Cardiac muscle cell (in vitro differentiated cells and primary cell): Measurements from ENCODE around the gene TNFRSF18. TPM values are rescaled to one million over a fixed set of nuclear protein-coding genes. Genes with fewer than 3 reads are reported as not detected.
A peak's percentile ranks its signal among the peaks of the same experiment; 100 is the strongest.

Source experiments
- DNase-seq, 2 donors: peaks; one replicate each; pipeline versions ENCODE4 v3.0.0 to v3.0.0-alpha.2; 2010 to 2017; ENCODE audit warnings: low read depth in 1 of 2, low spot score in 1 of 2
- H3K27ac ChIP-seq: fragments of 200-600 bp; sonication (generic); 2 replicates; pipeline ENCODE4 v1.5.1; 2016
- H3K27me3 ChIP-seq: fragments of 200-600 bp; sonication (generic); 2 replicates; pipeline ENCODE4 v1.6.0; 2016; ENCODE audit warnings: control low read depth
- H3K36me3 ChIP-seq: fragments of 200-600 bp; sonication (generic); 2 replicates; pipeline ENCODE4 v1.5.1; 2016; ENCODE audit warnings: control low read depth
- H3K4me1 ChIP-seq: fragments of 200-600 bp; sonication (generic); 2 replicates; pipeline ENCODE4 v1.8.1; 2017; ENCODE audit warnings: low read depth, mild to moderate bottlenecking, mixed run types
- H3K4me3 ChIP-seq: fragments of 200-600 bp; sonication (generic); 2 replicates; pipeline ENCODE4 v1.5.1; 2016; ENCODE audit warnings: mild to moderate bottlenecking
- H3K9me3 ChIP-seq: fragments of 200-600 bp; sonication (generic); 2 replicates; pipeline ENCODE4 v1.5.1; 2017; ENCODE audit warnings: low read depth, mild to moderate bottlenecking, control low read depth
- CTCF ChIP-seq: IDR thresholded peaks from 2 replicates; pipeline ENCODE4 v1.5.1; 2012; ENCODE audit warnings: low read depth, mild to moderate bottlenecking, low read length
- polyA plus RNA-seq: library from polyadenylated mRNA; unstranded; fragments of >200 nt; fragmentation: Nextera tagmentation; extraction: Ambion mirVana; gene quantifications from 2 replicates; pipeline ENCODE4 v1.2.1, GENCODE V29; 2016
- total RNA-seq: library from RNA; depleted of rRNA; stranded (reverse); fragments of >200 nt; gene quantifications from 2 replicates; pipeline ENCODE4 v1.2.3, GENCODE V29; 2016

The TNFRSF18 gene
- total and polyA plus RNA-seq, 2 experiments from 2014 or later: 0.39 TPM; not detected in 1

DNA sequence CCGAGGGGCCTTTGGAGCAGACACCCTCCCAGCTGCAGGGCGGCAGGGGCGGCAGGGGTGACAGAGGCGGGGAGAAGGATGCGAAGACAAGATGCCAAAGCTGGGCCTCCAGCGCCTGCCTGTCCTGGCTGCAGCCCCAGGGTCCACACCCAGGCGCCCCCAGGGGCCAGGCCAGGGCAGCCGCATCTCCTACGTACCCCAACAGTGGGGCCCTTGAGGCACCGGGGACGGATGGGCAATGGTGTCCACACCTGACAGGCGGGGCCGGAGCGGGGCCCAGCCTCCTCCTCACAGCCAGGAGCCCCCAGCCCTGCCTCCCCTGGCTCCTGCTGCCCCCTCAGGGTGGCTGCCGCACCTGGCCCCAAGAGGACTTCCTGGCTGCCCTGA, 32.8 kb upstream of the TNFRSF18 start:
- no peak overlapping the region for H3K4me3 ChIP-seq
- DNase-seq: no peak
- no peaks in the 10 kb centered on the region for H3K27me3 ChIP-seq
- no peaks in the 10 kb centered on the region for H3K36me3 ChIP-seq
- H3K4me1 ChIP-seq: peaks cover 5% of the 10 kb centered on the region
- no peaks in the 10 kb centered on the region for H3K9me3 ChIP-seq
- H3K27ac ChIP-seq: no peak overlapping the region
- no peak for TF ChIP-seq CTCF

DNA sequence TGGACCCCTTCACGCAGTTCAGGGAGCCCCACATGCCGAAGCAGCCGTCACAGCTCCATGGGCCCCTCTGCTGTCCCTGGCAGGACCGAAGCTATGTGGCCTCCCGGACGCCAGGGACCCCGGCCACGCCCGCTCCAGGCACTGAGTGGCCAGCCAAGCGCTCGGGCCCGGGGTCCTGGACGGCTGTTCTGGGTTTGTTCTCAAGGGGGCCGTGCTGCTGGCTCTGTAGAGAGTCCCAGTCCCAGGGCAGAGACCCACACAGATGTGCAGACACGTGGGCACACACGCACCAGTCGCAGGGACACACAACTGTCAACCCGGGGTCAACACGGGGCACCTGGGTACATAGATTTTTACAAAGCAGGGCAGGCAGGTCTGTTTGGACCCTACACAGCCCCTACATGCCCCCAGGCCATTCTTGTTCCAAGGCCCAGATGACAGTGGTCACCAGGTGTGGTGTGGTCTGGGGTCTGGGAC, 32.3 kb upstream of the TNFRSF18 start:
- H3K27me3 ChIP-seq: no peaks in the 10 kb centered on the region
- DNase-seq: no peak
- H3K4me1 ChIP-seq: peaks cover 5% of the 10 kb centered on the region
- no peaks in the 10 kb centered on the region for H3K36me3 ChIP-seq
- no peak overlapping the region for H3K4me3 ChIP-seq
- no peak for TF ChIP-seq CTCF
- no peak overlapping the region for H3K27ac ChIP-seq
- no peaks in the 10 kb centered on the region for H3K9me3 ChIP-seq

- Histone ChIP-seq H3K4me1 (peaks cover 5% of the 10 kb centered on the region), H3K36me3 (no peaks in the 10 kb centered on the region), H3K27ac (no peak overlapping the region), H3K4me3 (no peak overlapping the region), H3K9me3 (no peaks in the 10 kb centered on the region), H3K27me3 (no peaks in the 10 kb centered on the region)
- DNase-seq: no peak
- TF ChIP-seq CTCF: no peak
These were observed 31.7 kb upstream of the TNFRSF18 start for GRCh38 chr1:1237874-1238701.

- H3K27ac ChIP-seq: peak overlapping the region; percentile 52
- H3K27me3 ChIP-seq: no peaks in the 10 kb centered on the region
- H3K9me3 ChIP-seq: no peaks in the 10 kb centered on the region
- no peak for DNase-seq
- TF ChIP-seq CTCF: no peak
- H3K4me3 ChIP-seq: no peak overlapping the region
- no peaks in the 10 kb centered on the region for H3K36me3 ChIP-seq
- peaks cover 5% of the 10 kb centered on the region for H3K4me1 ChIP-seq
These were observed 30.8 kb upstream of the TNFRSF18 start for GRCh38 chr1:1236945-1237873.

DNA sequence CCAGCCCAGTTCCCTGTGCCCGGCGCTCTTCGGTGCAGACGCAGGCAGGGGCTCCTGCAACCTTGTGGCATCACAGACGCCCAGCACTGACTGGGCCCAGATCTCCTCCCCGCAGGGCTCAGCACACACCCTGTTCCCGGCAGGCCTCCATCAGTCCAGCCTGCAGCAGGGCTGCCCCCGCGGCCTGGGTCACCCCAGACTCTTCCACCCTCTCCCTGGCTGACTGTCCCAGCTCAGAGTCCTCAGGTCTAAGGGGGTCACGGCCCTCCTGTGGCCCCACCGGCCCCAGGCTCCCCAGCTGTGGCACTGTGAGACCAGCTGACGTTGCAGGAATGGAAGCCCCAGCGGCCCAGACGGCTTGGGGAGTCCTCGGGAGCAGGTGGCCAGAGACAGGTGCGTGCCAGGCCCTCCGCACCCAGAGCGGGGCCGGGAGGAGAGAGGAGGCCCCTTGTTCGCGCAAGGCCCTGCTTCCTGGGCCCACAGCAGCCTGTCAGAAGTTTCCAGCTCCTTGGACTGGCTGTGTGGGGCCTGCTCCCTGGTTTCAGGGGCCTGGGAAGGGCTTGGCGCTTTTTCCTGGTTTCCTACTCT, 29.9 kb upstream of the TNFRSF18 start:
- Histone ChIP-seq H3K4me1 (peaks cover 5% of the 10 kb centered on the region), H3K27me3 (no peaks in the 10 kb centered on the region), H3K9me3 (no peaks in the 10 kb centered on the region), H3K36me3 (no peaks in the 10 kb centered on the region), H3K27ac (peak overlapping the region; percentile 52), H3K4me3 (no peak overlapping the region)
- no peak for DNase-seq
- no peak for TF ChIP-seq CTCF
